HG02840 (cell line): ENCODE results near the gene STX11.
"Not testable (repeated sequence)": the region's sequence is repeated elsewhere in the genome, so short reads cannot be mapped to it uniquely, and the experiment has no call there.

ENCODE experiments used
- ATAC-seq: cut with Tn5 transposase; IDR thresholded peaks from one replicate; pipeline ENCODE4 v1.9.1; 2021; ENCODE audit warnings: mild to moderate bottlenecking, moderate library complexity, moderate number of reproducible peaks; ENCODE audit not compliant: unreplicated experiment, low FRiP score

STX11 gene

GRCh38 chr6:144149894-144150709 lies at the start of gene STX11:
STX11 (plus strand) TSS chr6:144150517; CDS start chr6:144186628, 36,111 bp downstream.
- peak; percentile 65 for ATAC-seq

GRCh38 chr6:144103026-144103563 lies 47.2 kb upstream of the STX11 start:
- ATAC-seq = no peak

DNA sequence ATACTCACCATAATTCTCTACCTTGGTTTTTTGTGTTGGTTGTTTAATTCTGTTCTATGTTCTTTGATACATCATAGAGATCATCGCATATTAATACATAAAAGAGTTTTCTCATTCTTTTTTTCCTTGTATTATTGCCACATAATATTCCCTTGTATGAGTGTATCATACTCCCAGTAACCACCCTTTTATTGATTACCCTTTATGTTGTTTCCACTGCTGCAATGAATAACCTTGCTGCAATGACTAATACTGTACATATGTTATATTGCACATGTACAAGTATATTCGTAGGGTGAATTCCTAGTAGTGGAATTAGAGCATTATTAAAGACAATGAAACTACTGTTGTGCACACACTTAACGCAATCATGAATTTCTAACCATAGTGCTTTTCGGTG lies 45.8 kb upstream of the STX11 start:
- ATAC-seq = no peak

DNA sequence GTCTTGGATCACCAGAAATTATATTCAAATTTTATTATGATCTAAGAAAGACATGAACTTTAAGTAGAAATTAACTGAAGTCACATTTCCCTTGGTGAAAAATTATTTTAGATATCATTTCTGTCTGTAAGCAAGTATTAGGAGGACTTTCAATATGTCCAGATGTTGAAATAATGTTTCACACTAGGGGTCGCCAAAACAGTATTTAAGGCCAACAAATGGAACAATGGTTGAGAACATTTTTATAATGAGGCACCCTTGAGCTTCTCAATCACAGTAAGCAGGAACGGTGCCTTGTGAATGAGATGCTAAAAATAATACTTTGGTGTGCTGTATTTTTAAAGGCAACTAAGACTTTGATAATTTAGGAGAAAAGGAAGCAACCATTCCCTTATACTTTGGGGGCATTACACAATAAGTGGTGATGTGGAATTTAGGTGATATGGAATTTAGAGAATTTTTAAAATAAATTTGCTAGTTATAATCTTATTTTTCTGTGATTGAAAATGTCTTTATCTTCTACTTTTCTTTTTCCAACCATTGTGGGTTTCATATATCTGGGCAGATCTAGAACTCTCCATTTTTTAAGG lies 45.3 kb upstream of the STX11 start:
- ATAC-seq = peak; percentile 74

DNA sequence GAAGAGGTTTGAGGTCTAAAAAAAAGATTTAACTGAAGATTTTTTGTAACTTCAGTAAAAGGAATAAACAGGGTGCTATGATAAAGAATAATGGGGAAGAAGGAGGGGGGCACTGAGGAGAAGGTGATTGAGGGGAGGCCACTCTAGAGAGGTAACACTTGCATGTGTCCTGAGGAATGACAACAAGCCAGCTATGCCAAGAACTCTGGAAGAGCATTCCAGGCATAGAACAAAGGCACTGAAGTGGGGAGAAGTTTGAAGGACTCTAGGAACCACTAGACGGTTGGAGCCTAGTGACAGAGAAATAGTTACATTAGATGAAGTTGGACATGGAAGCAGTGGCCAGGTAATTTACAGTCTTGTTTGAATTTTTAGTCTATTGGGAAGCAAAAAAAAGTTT lies 44.1 kb upstream of the STX11 start:
- no peak for ATAC-seq

GRCh38 chr6:144110210-144110609 lies 40.1 kb upstream of the STX11 start:
- no peak for ATAC-seq

DNA sequence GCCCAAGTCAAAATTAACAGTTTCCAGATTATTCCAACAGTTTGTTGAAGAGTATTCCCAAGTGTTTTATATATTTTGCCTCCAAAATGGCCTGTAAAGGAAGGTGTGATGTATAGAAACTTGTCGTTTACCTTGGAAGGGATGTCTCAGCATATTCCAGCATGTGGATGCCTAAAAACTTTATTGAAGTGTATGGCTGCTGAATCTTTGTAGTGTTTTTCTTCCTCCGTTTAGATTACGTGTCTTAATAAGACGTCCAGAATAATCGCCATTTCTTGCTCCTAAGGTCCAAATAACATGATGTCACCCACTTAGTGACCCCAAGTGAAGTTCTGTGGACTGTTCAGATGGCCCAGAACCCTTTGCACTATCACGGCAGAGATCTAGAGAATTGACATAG lies 37.0 kb upstream of the STX11 start:
- no peak for ATAC-seq

DNA sequence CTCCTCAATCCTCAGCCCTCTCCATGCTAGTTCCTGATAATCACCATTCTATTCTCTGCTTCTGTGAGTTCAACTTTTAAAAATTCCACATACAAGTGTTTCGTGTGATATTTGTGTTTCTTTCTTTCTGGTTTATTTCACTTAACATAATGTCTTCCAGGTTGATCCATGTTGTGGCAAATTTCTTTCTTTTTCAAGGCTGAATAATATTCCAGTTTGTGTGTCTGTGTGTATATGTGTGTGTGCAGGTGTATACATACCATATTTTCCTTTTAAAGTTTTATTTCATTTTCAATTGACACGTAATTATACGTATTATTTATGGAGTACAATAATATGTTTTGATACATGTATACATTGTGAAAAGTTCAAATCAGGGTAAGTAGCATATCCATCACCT lies 35.1 kb upstream of the STX11 start:
- ATAC-seq = no peak

- ATAC-seq = no peak
Observed at GRCh38 chr6:144119376-144119775, 30.9 kb upstream of the STX11 start.

- ATAC-seq = no peak
Observed at GRCh38 chr6:144122861-144123260, 27.5 kb upstream of the STX11 start.

GRCh38 chr6:144123421-144123820 lies 26.9 kb upstream of the STX11 start:
- ATAC-seq = no peak

GRCh38 chr6:144123836-144124235 lies 26.5 kb upstream of the STX11 start:
- no peak for ATAC-seq

DNA sequence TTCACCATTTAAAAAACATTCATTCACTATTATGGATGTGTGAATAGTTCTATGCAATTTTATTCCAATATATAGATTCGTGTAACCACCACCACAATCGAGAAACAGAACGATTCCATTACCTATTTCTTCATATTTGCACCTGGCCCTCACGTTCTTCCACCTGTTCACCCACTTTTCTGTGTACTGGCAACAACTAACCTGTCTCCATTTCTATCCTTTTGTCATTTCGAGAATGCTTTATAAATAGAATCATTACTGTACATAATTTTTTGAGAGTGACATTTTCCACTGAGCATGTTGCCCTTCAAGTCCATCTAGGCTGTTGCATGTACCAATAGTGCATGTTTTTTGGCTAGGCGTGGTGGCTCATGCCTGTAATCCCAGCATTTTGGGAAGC lies 23.2 kb upstream of the STX11 start:
- no peak for ATAC-seq

- no peak for ATAC-seq
Observed at GRCh38 chr6:144129469-144129868, 20.8 kb upstream of the STX11 start.

DNA sequence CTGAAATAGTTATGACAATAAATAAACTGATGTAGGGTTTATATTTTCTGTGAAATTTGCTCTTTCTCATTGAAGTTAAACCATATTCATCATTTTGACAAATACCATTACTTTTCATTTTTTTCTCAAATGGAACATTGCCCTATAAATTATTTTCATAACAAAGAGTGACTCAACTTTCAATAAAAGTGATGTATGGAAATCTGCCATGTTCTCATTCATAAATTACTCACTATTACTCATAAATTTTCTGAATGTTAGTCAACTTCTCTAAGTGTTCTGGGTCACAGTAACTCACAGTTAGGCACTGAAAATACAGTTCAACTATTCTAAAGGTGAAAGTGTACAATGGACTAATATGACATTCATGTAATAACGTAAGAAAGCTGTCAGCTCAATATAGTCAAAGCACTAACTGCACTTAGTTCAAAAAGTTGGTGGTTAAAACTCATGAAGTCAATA lies 19.0 kb upstream of the STX11 start:
- ATAC-seq = no peak

- not testable (repeated sequence) for ATAC-seq
Observed at GRCh38 chr6:144132167-144132690, 18.1 kb upstream of the STX11 start.

DNA sequence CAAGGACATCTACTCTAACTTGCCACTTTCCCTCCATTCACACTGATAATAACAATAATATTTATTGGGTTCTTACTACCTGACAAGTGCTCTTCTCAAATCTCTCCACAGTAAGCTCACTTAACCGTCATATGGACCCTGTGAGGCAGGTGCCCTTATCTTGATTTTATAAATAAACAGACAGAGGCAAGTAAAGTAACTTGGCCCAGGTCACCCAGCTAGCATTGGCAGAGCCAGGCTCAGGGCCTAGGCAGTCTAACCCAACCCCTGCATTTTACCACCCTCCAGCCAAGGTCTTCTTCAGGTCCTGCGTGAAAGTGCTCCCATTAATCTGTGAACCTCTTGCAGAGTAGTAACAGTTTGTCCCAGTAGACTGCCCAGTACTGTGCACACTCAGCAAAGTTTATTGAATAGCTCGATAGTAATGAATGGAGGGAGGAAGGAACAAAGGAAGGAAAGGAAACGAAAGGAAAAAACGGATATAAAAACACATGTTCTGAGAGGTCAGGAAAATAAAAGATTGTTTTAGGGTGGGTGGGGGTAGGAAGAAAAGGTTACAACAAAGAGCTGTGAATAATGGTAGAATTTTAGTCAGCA lies 17.0 kb upstream of the STX11 start:
- no peak for ATAC-seq

DNA sequence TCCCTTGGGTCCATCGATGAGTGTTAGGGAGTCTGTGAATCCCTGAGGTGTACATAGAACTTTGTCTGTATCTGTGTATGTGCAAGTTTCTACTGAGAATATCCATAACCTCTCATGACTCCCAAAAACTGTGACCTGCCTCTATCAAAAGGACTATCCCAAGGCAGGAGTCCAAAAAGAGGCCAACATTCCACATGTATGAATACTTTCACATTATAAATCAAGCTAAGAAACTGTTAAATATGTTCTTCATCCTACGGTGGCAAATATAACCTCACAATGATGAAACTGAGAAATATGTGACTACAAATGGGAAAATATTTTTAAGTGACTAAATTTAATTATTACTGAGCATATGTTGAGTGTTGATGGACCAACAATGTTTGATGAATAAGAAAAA lies 16.1 kb upstream of the STX11 start:
- no peak for ATAC-seq

- ATAC-seq = no peak
Observed at GRCh38 chr6:144134737-144135136, 15.6 kb upstream of the STX11 start.

GRCh38 chr6:144138542-144138941 lies 11.8 kb upstream of the STX11 start:
- ATAC-seq = no peak

DNA sequence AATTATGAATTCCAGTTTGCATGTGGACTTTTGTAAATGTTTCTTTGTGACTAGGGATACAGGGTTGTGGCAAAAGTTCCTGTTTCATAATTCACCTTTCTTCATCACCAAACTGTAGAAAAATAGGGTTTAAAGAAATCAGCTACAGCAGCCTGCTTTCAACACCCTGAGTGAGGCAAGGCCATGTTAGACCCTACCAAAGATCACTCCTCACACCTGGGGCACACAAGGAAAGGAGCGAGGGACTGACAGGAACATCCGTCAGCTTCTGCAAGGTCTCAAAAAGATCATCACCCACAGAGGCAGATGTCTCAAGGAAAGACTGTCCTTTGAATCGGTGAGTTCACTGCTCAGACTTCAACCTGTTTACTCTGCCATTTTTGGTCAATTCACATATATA lies 10.5 kb upstream of the STX11 start:
- no peak for ATAC-seq
